NB4 (cell line): Measurements from ENCODE around the gene UNC79.

ENCODE experiments used
- CTCF ChIP-seq: IDR thresholded peaks from one replicate; pipeline ENCODE4 v1.5.1; 2012; ENCODE audit warnings: low read depth, low read length
- MAX ChIP-seq: IDR thresholded peaks from 2 replicates; pipeline ENCODE4 v1.6.1; 2011; ENCODE audit warnings: low read depth, low read length
- POLR2A ChIP-seq: IDR thresholded peaks from 2 replicates; pipeline ENCODE4 v1.6.1; 2011; ENCODE audit warnings: mild to moderate bottlenecking; ENCODE audit not compliant: insufficient read length; ENCODE audit errors: extremely low read depth

- TF ChIP-seq MAX (no peak), POLR2A (no peak), CTCF (no peak)
These were observed 316.4 kb downstream of the UNC79 start for GRCh38 chr14:93747102-93747501.
